ENCODE results near the gene DCST2.

DCST2 gene

GRCh38 chr1:154973344-154974101 is 60.1 kb downstream of the DCST2 start:
- DNase-seq: peak; percentile 95

- DNase-seq: no peak
Observed at GRCh38 chr1:154972517-154973343, 60.9 kb downstream of the DCST2 start.

GRCh38 chr1:154972213-154972516 is 61.4 kb downstream of the DCST2 start:
- no peak for DNase-seq

- no peak for DNase-seq
Observed at GRCh38 chr1:154971341-154971998, 62.1 kb downstream of the DCST2 start.

DNA sequence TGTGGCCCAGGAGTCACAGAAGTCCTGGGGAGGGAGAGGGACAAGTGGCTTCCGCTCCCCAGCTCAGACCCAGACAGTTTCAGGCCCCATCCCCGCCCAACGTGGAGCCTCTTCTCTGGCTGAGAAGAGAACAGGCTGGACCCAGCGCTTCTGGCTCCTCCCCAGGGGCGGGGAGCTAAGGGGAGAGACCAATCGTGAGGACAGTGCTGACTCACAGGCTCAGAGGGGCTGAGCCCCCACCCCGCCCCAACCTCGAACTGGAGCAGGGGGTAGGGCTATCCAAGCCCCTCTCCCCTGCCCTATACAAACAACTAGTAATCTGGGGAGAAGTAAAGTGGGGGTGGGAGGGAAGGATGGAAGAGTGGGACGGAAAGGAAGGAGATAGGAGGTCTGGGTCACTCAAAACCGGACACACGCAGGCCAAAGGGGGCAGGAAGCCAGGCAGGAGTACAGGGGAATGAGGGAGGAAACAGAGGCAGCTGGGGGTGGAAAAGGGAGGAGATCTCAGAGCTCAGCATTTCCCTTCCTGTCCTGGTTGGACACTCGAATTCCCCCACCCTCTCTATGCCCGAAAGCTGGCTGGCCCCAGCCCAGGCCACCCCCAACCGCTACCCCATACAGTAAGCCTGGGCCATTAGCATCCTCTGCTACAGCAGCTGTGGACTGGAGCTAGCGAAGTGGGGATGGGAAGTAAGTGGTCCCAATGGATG is 62.8 kb downstream of the DCST2 start, which contains the start of gene SHC1:
Gene SHC1 (minus strand): TSS at position 117 of the 710 bp plus-strand sequence. CDS start 221 bp downstream, outside the sequence.
- DNase-seq: no peak

DNA sequence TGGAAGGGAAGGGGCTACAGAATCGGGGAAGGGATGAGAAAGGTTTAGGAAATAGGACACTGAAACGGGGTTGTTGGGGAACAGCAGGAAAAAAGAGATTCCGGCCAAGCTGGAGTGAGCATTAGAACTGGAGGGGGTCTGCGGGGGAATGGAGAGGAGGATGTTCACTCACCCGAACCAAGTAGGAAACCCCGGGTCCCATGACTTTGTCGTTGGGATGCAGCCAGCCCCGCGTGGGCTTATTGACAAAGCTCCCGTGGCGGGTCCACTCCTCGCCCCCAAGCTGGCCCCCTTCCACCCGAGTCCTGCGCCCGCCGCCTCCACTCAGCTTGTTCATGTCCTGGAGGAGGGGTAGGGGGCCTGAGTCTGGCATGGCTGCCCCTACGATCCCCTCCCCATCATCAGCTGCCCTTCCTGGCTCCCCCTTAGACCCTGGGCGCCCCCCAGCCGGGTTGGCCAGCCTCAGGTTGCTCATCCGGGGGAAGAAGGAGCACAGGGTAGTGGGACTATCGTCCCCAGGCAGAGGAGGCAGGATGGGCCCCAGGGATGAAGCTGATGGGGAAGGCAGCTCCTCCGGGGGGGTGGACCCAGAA is 63.6 kb downstream of the DCST2 start:
- DNase-seq: no peak

- DNase-seq: no peak
Observed at GRCh38 chr1:154969246-154969645, 64.3 kb downstream of the DCST2 start.

DNA sequence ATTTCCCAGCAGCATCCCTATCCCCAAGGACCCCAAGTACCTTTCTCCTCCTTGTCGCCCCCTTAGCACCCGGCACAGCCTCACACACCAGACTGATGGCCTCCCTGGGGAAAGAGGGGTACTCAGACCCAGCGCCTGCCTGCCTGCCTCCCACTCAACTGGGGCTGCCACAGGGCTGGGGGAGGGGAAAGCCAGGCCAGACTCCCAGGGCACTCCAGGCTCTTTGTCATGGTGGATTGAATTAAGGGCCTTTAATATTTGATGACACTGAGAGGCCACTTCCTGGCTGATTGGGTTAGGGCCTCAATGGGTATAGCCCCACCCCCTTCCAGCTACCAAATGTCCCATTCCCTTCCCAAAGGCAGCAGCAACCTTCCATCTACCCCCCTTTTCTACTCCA is 64.8 kb downstream of the DCST2 start:
- no peak for DNase-seq

All from activated CD8-positive, alpha-beta memory T cell treated with anti-CD3 and anti-CD28 coated beads for 24 hours (primary cell).